Measurements from ENCODE around the gene TMEM178B. TPM values are rescaled to one million over a fixed set of nuclear protein-coding genes. Genes with fewer than 3 reads are reported as not detected.

TMEM178B gene
- total RNA-seq, 1 donor from 2014 or later = 49.8 TPM

- no peak overlapping the region for H3K4me3 Mint-ChIP-seq (ENCODE audit: unreplicated experiment)
- TF ChIP-seq CTCF (IDR thresholded peaks at IDR 0.05; ENCODE audit: partially characterized antibody, unreplicated experiment) = no peak
- no peaks in the 10 kb centered on the region for H3K36me3 Mint-ChIP-seq (ENCODE audit: unreplicated experiment)
- H3K4me1 Mint-ChIP-seq (ENCODE audit: low read depth, unreplicated experiment) = no peaks in the 10 kb centered on the region
- no peak overlapping the region for H3K27ac Mint-ChIP-seq (ENCODE audit: unreplicated experiment)
- DNase-seq = no peak
- H3K27me3 Mint-ChIP-seq (ENCODE audit: unreplicated experiment) = peaks cover 2% of the 10 kb centered on the region
- H3K9me3 Mint-ChIP-seq (ENCODE audit: unreplicated experiment) = peaks cover 2% of the 10 kb centered on the region
Observed at GRCh38 chr7:141251180-141251579, 177.3 kb downstream of the TMEM178B start.

- Mint-ChIP-seq H3K9me3 (ENCODE audit: unreplicated experiment) (peaks cover 2% of the 10 kb centered on the region), H3K27ac (ENCODE audit: unreplicated experiment) (no peak overlapping the region), H3K27me3 (ENCODE audit: unreplicated experiment) (peaks cover 2% of the 10 kb centered on the region), H3K4me1 (ENCODE audit: low read depth, unreplicated experiment) (no peaks in the 10 kb centered on the region), H3K4me3 (ENCODE audit: unreplicated experiment) (no peak overlapping the region), H3K36me3 (ENCODE audit: unreplicated experiment) (no peaks in the 10 kb centered on the region)
- TF ChIP-seq CTCF (IDR thresholded peaks at IDR 0.05; ENCODE audit: partially characterized antibody, unreplicated experiment) = no peak
- DNase-seq = no peak
Observed at GRCh38 chr7:141251957-141252356, 178.1 kb downstream of the TMEM178B start.

- Mint-ChIP-seq H3K4me3 (ENCODE audit: unreplicated experiment) (no peak overlapping the region), H3K27ac (ENCODE audit: unreplicated experiment) (no peak overlapping the region), H3K36me3 (ENCODE audit: unreplicated experiment) (peaks cover 6% of the 10 kb centered on the region), H3K9me3 (ENCODE audit: unreplicated experiment) (peaks cover 2% of the 10 kb centered on the region), H3K27me3 (ENCODE audit: unreplicated experiment) (no peaks in the 10 kb centered on the region), H3K4me1 (ENCODE audit: low read depth, unreplicated experiment) (peaks cover 1% of the 10 kb centered on the region)
- no peak for TF ChIP-seq CTCF (IDR thresholded peaks at IDR 0.05; ENCODE audit: partially characterized antibody, unreplicated experiment)
- no peak for DNase-seq
Observed at GRCh38 chr7:141257597-141257996, 183.7 kb downstream of the TMEM178B start.

- Mint-ChIP-seq H3K9me3 (ENCODE audit: unreplicated experiment) (peaks cover 2% of the 10 kb centered on the region), H3K4me1 (ENCODE audit: low read depth, unreplicated experiment) (peaks cover 1% of the 10 kb centered on the region), H3K4me3 (ENCODE audit: unreplicated experiment) (no peak overlapping the region), H3K27me3 (ENCODE audit: unreplicated experiment) (no peaks in the 10 kb centered on the region), H3K36me3 (ENCODE audit: unreplicated experiment) (peaks cover 6% of the 10 kb centered on the region), H3K27ac (ENCODE audit: unreplicated experiment) (no peak overlapping the region)
- TF ChIP-seq CTCF (IDR thresholded peaks at IDR 0.05; ENCODE audit: partially characterized antibody, unreplicated experiment) = no peak
- DNase-seq = no peak
Observed at GRCh38 chr7:141258559-141258958, 184.7 kb downstream of the TMEM178B start.

GRCh38 chr7:141262101-141263090 is 188.5 kb downstream of the TMEM178B start:
- no peaks in the 10 kb centered on the region for H3K27me3 Mint-ChIP-seq (ENCODE audit: unreplicated experiment)
- peaks cover 6% of the 10 kb centered on the region for H3K36me3 Mint-ChIP-seq (ENCODE audit: unreplicated experiment)
- no peak overlapping the region for H3K27ac Mint-ChIP-seq (ENCODE audit: unreplicated experiment)
- DNase-seq = no peak
- H3K4me1 Mint-ChIP-seq (ENCODE audit: low read depth, unreplicated experiment) = peaks cover 1% of the 10 kb centered on the region
- TF ChIP-seq CTCF (IDR thresholded peaks at IDR 0.05; ENCODE audit: partially characterized antibody, unreplicated experiment) = peak; percentile 20
- H3K4me3 Mint-ChIP-seq (ENCODE audit: unreplicated experiment) = no peak overlapping the region
- peaks cover 3% of the 10 kb centered on the region for H3K9me3 Mint-ChIP-seq (ENCODE audit: unreplicated experiment)

Measured in glutamatergic neuron (in vitro differentiated cells).